NCI-H2196 (cell line): ENCODE data around the gene DDX21.
"Not testable (repeated sequence)": the region's sequence is repeated elsewhere in the genome, so short reads cannot be mapped to it uniquely, and the experiment has no call there.

Experiments
- DNase-seq: peaks from one replicate; lab custom pipeline; 2025; ENCODE audit not compliant: unreplicated experiment; lab: John Stamatoyannopoulos, UW

DDX21 gene

DNA sequence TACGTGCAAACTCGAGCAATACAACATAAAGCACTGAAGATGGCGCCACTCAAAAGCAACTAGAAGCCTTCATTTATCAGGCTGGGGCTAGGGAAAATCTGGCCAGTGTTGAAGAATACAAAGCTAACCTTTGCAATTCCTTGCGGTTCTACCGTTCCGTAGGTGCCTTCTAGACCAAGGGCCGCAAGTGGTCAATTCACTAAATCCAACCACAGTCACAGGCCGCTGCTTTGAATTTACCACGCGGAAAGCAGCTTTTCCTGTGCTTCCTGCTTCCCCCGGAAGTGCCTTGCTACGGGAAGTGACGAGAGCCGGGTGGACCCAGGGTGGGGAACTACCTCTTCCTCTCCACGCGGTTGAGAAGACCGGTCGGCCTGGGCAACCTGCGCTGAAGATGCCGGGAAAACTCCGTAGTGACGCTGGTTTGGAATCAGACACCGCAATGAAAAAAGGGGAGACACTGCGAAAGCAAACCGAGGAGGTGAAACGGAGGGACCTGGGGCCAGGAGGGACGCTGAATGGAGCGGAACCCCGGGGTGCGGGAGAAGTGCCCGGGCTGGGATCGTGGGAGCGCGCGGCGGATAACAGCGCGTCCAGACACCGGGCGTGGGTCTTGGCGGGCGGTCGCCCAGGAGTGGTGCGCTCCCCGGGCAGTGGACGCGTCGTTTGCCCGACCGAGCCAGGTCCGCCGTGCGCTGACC is at the start of gene DDX21:
DDX21 (plus strand) TSS at position 339 of the 701 bp plus-strand sequence; CDS start at position 395, 56 bp downstream.
- peak; percentile 68 for DNase-seq

DNA sequence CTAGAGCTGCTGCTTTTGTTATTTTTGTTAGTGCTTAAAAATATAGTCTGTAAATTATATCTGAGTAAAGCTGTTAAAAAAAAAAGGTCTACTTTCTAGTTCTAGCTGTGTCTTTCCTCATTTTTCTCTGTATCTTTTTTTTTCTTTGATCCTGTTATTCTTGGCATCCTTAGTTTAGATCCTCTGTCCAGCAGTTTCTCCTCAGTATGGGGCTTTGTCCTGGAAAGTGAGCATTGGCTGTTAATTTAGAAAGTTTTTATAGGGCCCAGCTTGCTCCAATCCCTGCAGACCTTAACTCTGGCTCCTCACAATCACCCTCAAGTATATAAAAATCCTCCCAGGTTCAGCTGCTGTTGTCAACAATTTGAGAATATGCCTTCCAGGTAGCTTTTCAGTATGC is 31.4 kb upstream of the DDX21 start:
- DNase-seq = no peak

- no peak for DNase-seq
Observed at GRCh38 chr10:68925489-68925888, 30.5 kb upstream of the DDX21 start.

DNA sequence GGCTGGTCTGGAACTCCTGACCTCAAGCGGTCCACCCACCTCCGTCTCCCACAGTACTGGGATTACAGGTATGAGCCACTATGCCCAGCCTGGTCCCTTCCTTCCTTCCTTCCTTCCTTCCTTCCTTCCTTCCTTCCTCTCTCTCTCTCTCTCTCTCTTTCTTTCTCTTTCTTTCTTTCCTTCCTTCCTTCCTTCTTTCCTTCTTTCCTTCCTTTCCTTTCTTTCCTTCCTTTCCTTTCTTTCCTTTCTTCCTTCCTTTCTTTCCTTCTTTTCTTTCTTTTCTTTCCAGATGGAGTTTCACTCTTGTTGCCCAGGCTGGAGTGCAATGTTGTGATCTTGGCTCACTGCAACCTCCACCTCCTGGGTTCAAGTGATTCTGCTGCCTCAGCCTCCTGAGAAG is 26.8 kb upstream of the DDX21 start:
- DNase-seq = not testable (repeated sequence)

DNA sequence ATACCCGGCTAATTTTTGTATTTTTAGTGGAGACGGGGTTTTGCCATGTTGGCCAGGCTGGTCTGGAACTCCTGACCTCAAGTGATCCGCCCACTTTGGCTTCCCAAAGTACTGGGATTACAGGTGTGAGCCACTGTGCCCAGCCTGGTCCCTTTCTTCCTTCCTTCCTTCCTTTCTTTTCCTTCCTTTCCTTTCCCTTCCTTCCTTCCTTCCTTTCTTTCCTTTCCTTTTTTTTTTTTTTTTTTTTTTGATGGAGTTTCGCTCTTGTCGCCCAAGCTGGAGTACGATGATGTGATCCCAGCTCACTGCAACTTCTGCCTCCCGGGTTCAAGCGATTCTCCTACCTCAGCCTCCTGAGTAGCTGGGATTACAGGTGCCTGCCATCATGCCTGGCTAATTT is 26.1 kb upstream of the DDX21 start:
- not testable (repeated sequence) for DNase-seq

DNA sequence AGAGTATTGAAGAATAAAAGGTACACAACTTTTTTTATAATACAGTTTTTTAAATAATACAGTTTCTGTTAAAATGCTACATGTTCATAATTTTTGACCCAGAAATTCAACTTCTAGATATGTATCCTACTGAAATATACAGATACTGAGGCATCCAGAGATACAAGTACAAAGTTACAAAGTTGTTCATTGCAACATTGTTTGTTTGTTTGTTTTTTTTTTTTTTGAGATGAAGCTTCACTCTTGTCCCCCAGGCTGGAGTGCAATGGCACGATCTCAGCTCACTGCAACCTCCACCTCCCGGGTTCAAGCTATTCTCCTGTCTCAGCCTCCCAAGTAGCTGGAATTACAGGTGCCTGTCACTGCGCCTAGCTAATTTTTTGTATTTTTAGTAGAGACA is 23.1 kb upstream of the DDX21 start:
- not testable (repeated sequence) for DNase-seq

- no peak for DNase-seq
Observed at GRCh38 chr10:68934994-68935393, 21.0 kb upstream of the DDX21 start.

DNA sequence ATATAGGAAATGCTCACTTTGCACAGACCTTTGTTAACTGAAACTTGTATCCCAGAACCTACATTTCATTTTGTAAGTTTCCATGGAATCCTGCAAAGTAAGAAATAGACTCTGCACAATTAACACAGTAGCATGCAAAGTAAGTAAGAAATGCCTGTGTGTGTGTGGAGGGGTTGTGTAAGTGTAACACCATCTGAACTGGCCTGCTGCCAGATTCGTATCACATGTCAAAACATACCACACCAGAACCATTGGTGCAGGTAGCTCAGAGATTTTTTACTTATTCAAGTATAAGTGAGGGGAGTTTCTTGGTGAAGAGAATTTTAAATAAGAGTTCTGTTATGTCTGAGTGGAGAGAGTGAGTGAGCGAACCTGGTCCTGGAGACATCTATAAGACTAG is 17.9 kb upstream of the DDX21 start:
- DNase-seq = no peak

GRCh38 chr10:68938884-68939283 is 17.1 kb upstream of the DDX21 start:
- no peak for DNase-seq

- not testable (repeated sequence) for DNase-seq
Observed at GRCh38 chr10:68940917-68941316, 15.1 kb upstream of the DDX21 start.

DNA sequence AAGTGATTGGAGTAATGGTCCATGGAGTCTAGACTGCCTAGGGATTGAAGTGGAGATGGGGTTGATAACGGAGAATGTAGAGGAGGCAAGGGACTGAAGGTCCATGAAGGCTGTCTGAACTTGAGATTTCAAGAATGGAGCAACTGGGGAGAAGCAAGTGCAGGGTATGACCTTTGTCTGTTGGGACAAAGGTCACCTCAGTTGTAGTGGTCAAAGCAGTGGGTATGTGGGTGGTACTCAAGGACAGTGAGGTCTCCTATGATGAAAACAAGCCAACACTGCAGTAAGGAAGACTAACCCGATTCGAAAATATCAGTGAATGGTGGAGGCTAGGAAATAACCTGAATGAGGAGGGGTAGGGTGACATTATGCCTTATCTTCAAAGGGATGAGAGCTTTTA is 5.4 kb upstream of the DDX21 start:
- no peak for DNase-seq

DNA sequence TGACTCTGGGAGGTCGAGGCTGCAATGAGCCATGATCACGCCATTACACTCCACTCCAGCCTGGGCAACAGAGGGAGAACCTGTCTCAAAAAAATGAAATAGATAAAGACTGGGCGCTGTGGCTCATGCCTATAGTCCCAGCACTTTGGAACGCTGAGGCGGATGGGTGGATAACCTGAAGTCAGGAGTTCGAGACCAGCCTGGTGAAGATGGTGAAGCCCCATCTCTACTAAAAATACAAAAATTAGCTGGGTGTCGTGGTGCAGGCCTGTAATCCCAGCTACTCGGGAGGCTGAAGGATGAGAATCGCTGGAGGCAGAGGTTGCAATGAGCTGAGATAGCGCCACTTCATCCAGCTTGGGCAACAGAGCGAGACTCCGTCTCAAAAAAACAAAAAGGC is 1.1 kb upstream of the DDX21 start:
- DNase-seq = no peak

GRCh38 chr10:68955355-68955831 is 577 bp upstream of the DDX21 start:
- DNase-seq = no peak

DNA sequence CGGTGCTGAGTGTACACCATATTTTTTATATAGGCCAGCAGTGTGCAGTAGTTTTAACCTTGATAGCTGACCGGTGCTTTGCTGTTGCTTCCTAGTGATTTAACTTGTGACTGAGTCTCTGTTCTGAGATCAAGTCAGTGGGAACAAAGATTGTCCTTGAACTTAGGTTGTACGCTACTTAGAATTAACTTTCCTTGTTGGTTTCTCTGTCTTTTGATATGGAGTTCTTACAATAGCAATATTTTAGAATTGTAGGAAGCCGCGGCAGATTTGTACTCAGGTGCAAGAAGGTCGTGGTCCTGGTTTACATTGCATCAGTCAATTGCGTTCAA is 1.3 kb downstream of the DDX21 start:
- DNase-seq = no peak

GRCh38 chr10:68957654-68958053 is 1.7 kb downstream of the DDX21 start:
- no peak for DNase-seq

GRCh38 chr10:68959695-68960527 is 3.9 kb downstream of the DDX21 start:
- no peak for DNase-seq

DNA sequence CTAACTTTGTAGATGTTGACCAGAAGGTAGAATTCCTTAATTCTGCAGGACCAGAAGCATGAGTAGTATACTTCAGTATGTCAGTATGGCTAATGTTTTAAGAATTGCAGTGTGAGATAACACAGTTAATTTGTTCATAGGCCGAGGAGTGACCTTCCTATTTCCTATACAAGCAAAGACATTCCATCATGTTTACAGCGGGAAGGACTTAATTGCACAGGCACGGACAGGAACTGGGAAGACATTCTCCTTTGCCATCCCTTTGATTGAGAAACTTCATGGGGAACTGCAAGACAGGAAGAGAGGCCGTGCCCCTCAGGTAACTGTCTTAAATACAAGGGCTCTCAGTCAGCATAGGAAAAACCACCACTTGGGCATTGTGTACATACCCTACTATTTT is 7.2 kb downstream of the DDX21 start:
- DNase-seq = no peak

DNA sequence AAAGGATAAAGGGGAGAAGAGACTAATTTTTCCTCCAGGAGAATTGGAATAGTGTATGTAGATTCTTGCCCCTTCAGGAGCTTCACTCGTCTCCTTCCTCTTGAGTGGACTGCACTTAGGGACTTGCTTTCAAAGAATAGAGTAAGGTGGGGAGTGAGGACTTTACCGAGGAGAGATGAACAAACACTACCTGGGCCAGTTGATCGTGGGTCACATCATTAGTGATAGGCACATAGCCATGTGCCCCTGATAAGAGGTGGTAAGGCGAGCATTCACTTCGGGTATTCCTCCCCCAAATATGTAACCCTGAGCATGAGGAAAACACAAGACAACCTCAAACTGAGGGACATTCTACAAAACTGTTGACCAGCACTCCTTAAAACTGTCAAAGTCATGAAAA is 18.0 kb downstream of the DDX21 start:
- DNase-seq = no peak

GRCh38 chr10:68975936-68976473 is 20.0 kb downstream of the DDX21 start:
- DNase-seq = not testable (repeated sequence)

GRCh38 chr10:68979738-68980137 is 23.8 kb downstream of the DDX21 start:
- DNase-seq = not testable (repeated sequence)

DNA sequence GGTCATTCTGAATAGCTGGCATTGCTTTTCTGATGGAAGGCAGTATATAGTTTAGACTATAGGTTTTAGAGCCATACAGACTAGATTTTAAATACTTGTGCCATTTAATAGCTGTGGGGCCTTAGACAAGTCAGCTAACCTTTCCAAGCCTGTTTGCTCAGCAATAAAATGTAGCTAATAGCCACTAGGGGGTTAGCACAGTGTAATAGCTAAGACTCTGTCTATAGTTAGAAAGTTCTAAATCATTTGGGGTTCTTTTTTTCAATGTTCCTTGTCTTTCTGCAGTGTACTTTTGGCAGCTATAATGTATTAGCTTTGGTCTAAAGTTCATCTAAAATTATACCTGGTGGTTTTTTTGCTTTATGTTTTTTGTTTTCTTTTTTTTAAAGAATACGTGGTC is 25.1 kb downstream of the DDX21 start:
- no peak for DNase-seq

DNA sequence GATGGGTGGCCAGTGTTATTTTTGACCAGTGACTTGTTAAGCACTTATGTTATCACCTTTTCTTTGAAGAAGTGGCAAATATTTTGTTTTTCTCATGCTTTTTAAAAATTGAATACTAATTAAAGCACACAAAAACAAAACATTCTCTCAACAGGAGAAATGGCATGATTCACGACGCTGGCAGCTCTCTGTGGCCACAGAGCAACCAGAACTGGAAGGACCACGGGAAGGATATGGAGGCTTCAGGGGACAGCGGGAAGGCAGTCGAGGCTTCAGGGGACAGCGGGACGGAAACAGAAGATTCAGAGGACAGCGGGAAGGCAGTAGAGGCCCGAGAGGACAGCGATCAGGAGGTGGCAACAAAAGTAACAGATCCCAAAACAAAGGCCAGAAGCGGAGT is 26.4 kb downstream of the DDX21 start:
- no peak for DNase-seq
